IMR-90 (cell line): Measurements from ENCODE around the gene GPC6.

Experiments
- CEBPB ChIP-seq: IDR thresholded peaks from 2 replicates; pipeline ENCODE4 v1.6.1; 2012; ENCODE audit warnings: low read depth, low read length, improper control_type of control experiment
- MAZ ChIP-seq: IDR thresholded peaks from 2 replicates; pipeline ENCODE4 v1.6.1; 2012; ENCODE audit warnings: low read depth, mild to moderate bottlenecking, low read length, improper control_type of control experiment, moderate library complexity, borderline replicate concordance
- POLR2A ChIP-seq: IDR thresholded peaks from 2 replicates; pipeline ENCODE4 v1.6.1; 2012; ENCODE audit warnings: mild to moderate bottlenecking, low read depth, low read length
- RAD21 ChIP-seq: IDR thresholded peaks from 2 replicates; pipeline ENCODE4 v1.6.1; 2012; ENCODE audit warnings: low read length, improper control_type of control experiment
- RCOR1 ChIP-seq: IDR thresholded peaks from 2 replicates; pipeline ENCODE4 v1.6.1; 2012; ENCODE audit warnings: mild to moderate bottlenecking, low read length, improper control_type of control experiment; ENCODE audit not compliant: insufficient replicate concordance
- RFX5 ChIP-seq: IDR thresholded peaks from 2 replicates; pipeline ENCODE4 v1.8.0; 2012; ENCODE audit warnings: low read depth, mild to moderate bottlenecking, low read length, moderate library complexity
- SMC3 ChIP-seq: fragments of 150-350 bp; IDR thresholded peaks from 2 replicates; pipeline ENCODE4 v1.6.1; 2016; ENCODE audit warnings: low read depth, mild to moderate bottlenecking, antibody characterized with exemption, low read length, moderate library complexity
- TF ChIP-seq, protein P1 (sequence below): conservative IDR thresholded peaks from 2 replicates; pipeline ENCODE4 v1.5.1; 2012; ENCODE audit warnings: mild to moderate bottlenecking, low read depth, low read length, improper control_type of control experiment

DNA sequence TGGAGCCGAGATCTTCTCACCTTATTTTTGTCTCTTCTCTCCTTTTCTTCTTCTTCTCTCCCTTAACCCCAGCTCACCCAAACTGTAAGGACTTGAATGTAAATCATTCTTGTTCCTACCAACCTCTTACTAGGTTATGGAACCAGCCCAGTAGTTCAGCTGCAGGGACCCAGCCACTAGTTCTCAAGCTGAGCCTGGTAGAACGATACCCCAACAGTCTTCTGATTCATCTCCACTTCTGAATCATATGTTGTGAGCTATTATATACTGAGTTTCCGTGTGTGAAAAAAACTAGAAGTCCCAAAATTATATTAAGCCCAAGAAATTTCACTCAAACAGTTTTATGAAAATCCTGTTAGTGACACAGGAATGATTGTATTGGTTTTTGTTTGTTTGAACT is 1185.1 kb downstream of the GPC6 start:
- TF ChIP-seq MAZ (no peak), CEBPB (no peak), RAD21 (no peak), POLR2A (no peak), RFX5 (no peak), RCOR1 (no peak), SMC3 (no peak)
- TF ChIP-seq, protein P1, sequence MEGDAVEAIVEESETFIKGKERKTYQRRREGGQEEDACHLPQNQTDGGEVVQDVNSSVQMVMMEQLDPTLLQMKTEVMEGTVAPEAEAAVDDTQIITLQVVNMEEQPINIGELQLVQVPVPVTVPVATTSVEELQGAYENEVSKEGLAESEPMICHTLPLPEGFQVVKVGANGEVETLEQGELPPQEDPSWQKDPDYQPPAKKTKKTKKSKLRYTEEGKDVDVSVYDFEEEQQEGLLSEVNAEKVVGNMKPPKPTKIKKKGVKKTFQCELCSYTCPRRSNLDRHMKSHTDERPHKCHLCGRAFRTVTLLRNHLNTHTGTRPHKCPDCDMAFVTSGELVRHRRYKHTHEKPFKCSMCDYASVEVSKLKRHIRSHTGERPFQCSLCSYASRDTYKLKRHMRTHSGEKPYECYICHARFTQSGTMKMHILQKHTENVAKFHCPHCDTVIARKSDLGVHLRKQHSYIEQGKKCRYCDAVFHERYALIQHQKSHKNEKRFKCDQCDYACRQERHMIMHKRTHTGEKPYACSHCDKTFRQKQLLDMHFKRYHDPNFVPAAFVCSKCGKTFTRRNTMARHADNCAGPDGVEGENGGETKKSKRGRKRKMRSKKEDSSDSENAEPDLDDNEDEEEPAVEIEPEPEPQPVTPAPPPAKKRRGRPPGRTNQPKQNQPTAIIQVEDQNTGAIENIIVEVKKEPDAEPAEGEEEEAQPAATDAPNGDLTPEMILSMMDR = no peak
